Smooth muscle cell (in vitro differentiated cells): ENCODE data around the gene ITPR1. TPM values are rescaled to one million over a fixed set of nuclear protein-coding genes. Genes with fewer than 3 reads are reported as not detected.

Source experiments
- DNase-seq: peaks from one replicate; lab custom pipeline; 2025; ENCODE audit not compliant: unreplicated experiment; lab: John Stamatoyannopoulos, UW
- H2AFZ ChIP-seq: fragments of 200-600 bp; sonication (generic); 2 replicates; pipeline ENCODE4 v1.6.0; 2016; ENCODE audit warnings: antibody characterized with exemption, low read depth, mild to moderate bottlenecking
- H3F3A ChIP-seq: fragments of 200-600 bp; sonication (generic); 2 replicates; pipeline ENCODE4 v1.6.0; 2017; ENCODE audit warnings: antibody characterized with exemption, low read depth
- H3K27ac ChIP-seq: fragments of 200-600 bp; sonication (generic); 2 replicates; pipeline ENCODE4 v1.5.1; 2016; ENCODE audit warnings: low read depth, mild to moderate bottlenecking
- H3K27me3 ChIP-seq: fragments of 200-600 bp; sonication (generic); 2 replicates; pipeline ENCODE4 v1.6.1; 2016; ENCODE audit warnings: low read depth, mild to moderate bottlenecking
- H3K36me3 ChIP-seq: fragments of 200-600 bp; sonication (generic); 2 replicates; pipeline ENCODE4 v1.5.1; 2016; ENCODE audit warnings: low read depth
- H3K4me1 ChIP-seq: fragments of 200-600 bp; sonication (generic); 2 replicates; pipeline ENCODE4 v1.5.1; 2016; ENCODE audit warnings: low read depth
- H3K4me2 ChIP-seq: fragments of 200-600 bp; sonication (generic); 2 replicates; pipeline ENCODE4 v1.6.0; 2016; ENCODE audit warnings: mild to moderate bottlenecking
- H3K4me3 ChIP-seq: fragments of 200-600 bp; sonication (generic); 2 replicates; pipeline ENCODE4 v1.5.1; 2016; ENCODE audit warnings: mild to moderate bottlenecking
- H3K79me2 ChIP-seq: fragments of 200-600 bp; sonication (generic); 2 replicates; pipeline ENCODE4 v1.6.0; 2016; ENCODE audit warnings: low read depth, mild to moderate bottlenecking
- H3K9ac ChIP-seq: fragments of 200-600 bp; sonication (generic); 2 replicates; pipeline ENCODE4 v1.6.0; 2016; ENCODE audit warnings: low read depth
- H3K9me3 ChIP-seq: fragments of 200-600 bp; sonication (generic); replicated peaks from 2 replicates; pipeline ENCODE4 v1.5.1; 2016; ENCODE audit warnings: low read depth
- H4K20me1 ChIP-seq: fragments of 200-600 bp; sonication (generic); 2 replicates; pipeline ENCODE4 v1.6.0; 2016; ENCODE audit warnings: low read depth
- CTCF ChIP-seq: fragments of 200-600 bp; sonication (generic); IDR thresholded peaks from 2 replicates; pipeline ENCODE4 v1.5.1; 2017; ENCODE audit warnings: borderline replicate concordance, mild to moderate bottlenecking, antibody characterized with exemption; ENCODE audit not compliant: insufficient read depth, poor library complexity, severe bottlenecking
- WGBS: methylation state at CpG from one replicate; pipeline ENCODE4 v1.1.7; 2016; ENCODE audit warnings: low lambda C conversion rate; 5-methylcytosine and 5-hydroxymethylcytosine counted together
- polyA plus RNA-seq: library from polyadenylated mRNA; unstranded; fragments of >200 nt; fragmentation: Nextera tagmentation; extraction: Ambion mirVana; gene quantifications from 2 replicates; pipeline ENCODE4 v1.2.1, GENCODE V29; 2016
- total RNA-seq: library from RNA; depleted of rRNA; stranded (reverse); fragments of >200 nt; gene quantifications from 2 replicates; pipeline ENCODE4 v1.2.3, GENCODE V29; 2014

The ITPR1 gene
- total and polyA plus RNA-seq, 2 experiments from 2014 or later: 16.4 to 28.6 TPM

GRCh38 chr3:4776399-4776979 is 283.3 kb downstream of the ITPR1 start:
- Histone ChIP-seq H3K9me3 (no peaks in the 10 kb centered on the region), H2AFZ (no peak overlapping the region), H3K27me3 (no peaks in the 10 kb centered on the region), H3K79me2 (no peaks in the 10 kb centered on the region), H3K4me2 (no peak overlapping the region), H3K36me3 (no peaks in the 10 kb centered on the region), H3F3A (peaks cover 3% of the 10 kb centered on the region), H3K4me3 (no peak overlapping the region), H3K9ac (no peak overlapping the region), H4K20me1 (no peaks in the 10 kb centered on the region), H3K27ac (peak overlapping the region; percentile 32), H3K4me1 (no peaks in the 10 kb centered on the region)
- WGBS: 74% methylated on average over 4 of the region's 4 CpGs
- DNase-seq: no peak
- no peak for TF ChIP-seq CTCF

- H3K27me3 ChIP-seq: no peaks in the 10 kb centered on the region
- H3K4me1 ChIP-seq: no peaks in the 10 kb centered on the region
- H3F3A ChIP-seq: peaks cover 3% of the 10 kb centered on the region
- WGBS: 54% methylated on average over 5 of the region's 5 CpGs
- no peaks in the 10 kb centered on the region for H3K9me3 ChIP-seq
- no peaks in the 10 kb centered on the region for H4K20me1 ChIP-seq
- H3K9ac ChIP-seq: no peak overlapping the region
- H3K79me2 ChIP-seq: no peaks in the 10 kb centered on the region
- peak overlapping the region; percentile 32 for H3K27ac ChIP-seq
- TF ChIP-seq CTCF: no peak
- H2AFZ ChIP-seq: no peak overlapping the region
- no peak overlapping the region for H3K4me3 ChIP-seq
- H3K4me2 ChIP-seq: peak overlapping the region; percentile 36
- no peaks in the 10 kb centered on the region for H3K36me3 ChIP-seq
- DNase-seq: no peak
These were observed 283.9 kb downstream of the ITPR1 start for GRCh38 chr3:4776980-4777581.

- H3K36me3 ChIP-seq: no peaks in the 10 kb centered on the region
- H3K27me3 ChIP-seq: no peaks in the 10 kb centered on the region
- no peak overlapping the region for H2AFZ ChIP-seq
- TF ChIP-seq CTCF: no peak
- peaks cover 3% of the 10 kb centered on the region for H3F3A ChIP-seq
- H3K9me3 ChIP-seq: no peaks in the 10 kb centered on the region
- no peaks in the 10 kb centered on the region for H3K4me1 ChIP-seq
- no peak overlapping the region for H3K4me2 ChIP-seq
- no peak overlapping the region for H3K4me3 ChIP-seq
- no peak overlapping the region for H3K9ac ChIP-seq
- H3K79me2 ChIP-seq: no peaks in the 10 kb centered on the region
- 81% methylated on average over 2 of the region's 2 CpGs for WGBS
- H4K20me1 ChIP-seq: no peaks in the 10 kb centered on the region
- no peak for DNase-seq
- H3K27ac ChIP-seq: no peak overlapping the region
These were observed 285.0 kb downstream of the ITPR1 start for GRCh38 chr3:4778119-4778518.

- Histone ChIP-seq H2AFZ (no peak overlapping the region), H3K27ac (no peak overlapping the region), H4K20me1 (no peaks in the 10 kb centered on the region), H3K79me2 (no peaks in the 10 kb centered on the region), H3K4me1 (no peaks in the 10 kb centered on the region), H3K27me3 (no peaks in the 10 kb centered on the region), H3F3A (peaks cover 3% of the 10 kb centered on the region), H3K4me2 (no peak overlapping the region), H3K4me3 (no peak overlapping the region), H3K36me3 (no peaks in the 10 kb centered on the region), H3K9me3 (no peaks in the 10 kb centered on the region), H3K9ac (no peak overlapping the region)
- TF ChIP-seq CTCF: no peak
- DNase-seq: no peak
- WGBS: 100% methylated on average over 1 of the region's 1 CpG
These were observed 285.6 kb downstream of the ITPR1 start for GRCh38 chr3:4778740-4779139.
